Ovary (tissue), 9 donors: Measurements from ENCODE around the gene ELFN1. TPM values are rescaled to one million over a fixed set of nuclear protein-coding genes. Genes with fewer than 3 reads are reported as not detected.

Experiments used
- DNase-seq, 5 donors: peaks; one replicate each; pipeline ENCODE4 v3.0.0-alpha.2; 2019 to 2020
- H3K27ac ChIP-seq, 2 donors: fragments of 200-600 bp; one replicate each; pipeline versions ENCODE4 v1.5.1 to v1.8.0; 2019 to 2022
- H3K27me3 ChIP-seq: fragments of 200-600 bp; one replicate; pipeline ENCODE4 v1.8.0; 2022
- H3K36me3 ChIP-seq: fragments of 200-600 bp; sonication (generic); one replicate; pipeline ENCODE4 v1.5.1; 2019
- H3K4me1 ChIP-seq: one replicate; pipeline ENCODE4 v1.8.1; 2013; ENCODE audit warnings: mild to moderate bottlenecking, moderate library complexity; ENCODE audit not compliant: insufficient read depth
- H3K4me3 ChIP-seq: fragments of 200-600 bp; sonication (generic); one replicate; pipeline ENCODE4 v1.5.1; 2017
- H3K9me3 ChIP-seq, 2 donors: fragments of 200-600 bp in 1 of 2; sonication (generic) in 1 of 2; one replicate each; pipeline versions ENCODE4 v1.5.1 to v1.8.1; 2013 to 2019; ENCODE audit warnings: mild to moderate bottlenecking in 1 of 2, moderate library complexity in 1 of 2
- EP300 ChIP-seq: sonication (generic); formaldehyde crosslinking; IDR thresholded peaks from one replicate; pipeline ENCODE4 v1.6.1; 2017; ENCODE audit warnings: antibody characterized with exemption
- POLR2A ChIP-seq: fragments of 450-650 bp; IDR thresholded peaks from one replicate; pipeline ENCODE4 v1.6.1; 2017; ENCODE audit warnings: antibody characterized with exemption, mild to moderate bottlenecking, moderate library complexity
- WGBS, 3 donors: extraction: QIAGEN DNeasy Blood & Tissue Kit in 1 of 3; methylation state at CpG; one replicate each; pipeline versions ENCODE4 v1.1.5 to v1.1.7; 2013 to 2017; 5-methylcytosine and 5-hydroxymethylcytosine counted together
- intact Hi-C, 4 donors: fragments of 100-400 bp; cut with DNase I; formaldehyde crosslinking; loops; one replicate each; pipeline versions ENCODE4 v1.11.0 to v1.15.1; 2022 to 2023
- polyA plus RNA-seq, 2 donors: library from polyadenylated mRNA; stranded (reverse); fragments of 200-250 nt in 1 of 2; fragments of 350-450 nt in 1 of 2; fragmentation: Illumina TruSeq in 1 of 2; extraction: RNeasy Lipid Tissue Mini Kit (QIAGEN cat#74804) in 1 of 2; gene quantifications; one replicate each; pipeline ENCODE4 v1.2.3, GENCODE V29; 2013 to 2014
- total RNA-seq, 7 donors: library from RNA; depleted of rRNA in 2 of 7; stranded (reverse); fragments of >200 nt in 2 of 7; fragmentation: NEBNext Ultra II Directional in 3 of 7; extraction: Animal tissue kit (Norgen Biotek cat#: 25700) in 3 of 7; gene quantifications; one replicate each; pipeline versions ENCODE4 v1.1.0 to v1.2.4, GENCODE V29; 2016 to 2023
- TF ChIP-seq, protein P1 (sequence below), 3 donors: fragments of 450-650 bp in 2 of 3; fragments of 200-600 bp in 1 of 3; IDR thresholded peaks; one replicate each; pipeline versions ENCODE4 v1.5.1 to v1.8.0; 2016 to 2022; ENCODE audit warnings: antibody characterized with exemption in 3 of 3, mild to moderate bottlenecking in 1 of 3
- donor health status: DM: no; HTN: no; CAD: no; lungs with moderate emphysema.
- donor health status: DM: no; HTN: no; CAD: no.
- donor health status: Bipolar disorder and iron deficiency.
- donor health status: DM: yes; HTN: yes; CAD: no.
- donor health status: DM: no; HTN: no; CAD: no.
- donor health status: DM: yes; HTN: yes; CAD: no.

ELFN1 gene
- total and polyA plus RNA-seq, 9 donors: 0.05 to 1.5 (median 0.60) TPM

DNA sequence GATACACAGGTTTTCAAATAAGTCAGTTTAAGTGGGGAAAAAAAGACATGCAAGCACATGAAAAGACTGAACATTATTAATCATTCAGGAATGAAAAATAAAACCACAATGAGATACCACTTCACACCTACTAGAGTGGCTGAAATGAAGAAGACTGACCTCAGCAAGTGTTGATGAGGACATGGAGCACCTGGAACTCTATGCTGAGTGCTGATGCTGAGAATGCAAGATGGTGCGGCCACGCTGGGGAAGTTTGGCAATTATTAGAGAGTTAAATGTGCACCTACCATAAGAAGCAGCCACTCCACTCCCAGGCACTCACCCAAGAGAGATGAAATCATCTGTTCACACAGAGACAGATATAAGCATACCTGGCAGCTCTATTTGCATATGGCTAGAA lies 32.9 kb upstream of the ELFN1 start:
- TF ChIP-seq, protein P1, sequence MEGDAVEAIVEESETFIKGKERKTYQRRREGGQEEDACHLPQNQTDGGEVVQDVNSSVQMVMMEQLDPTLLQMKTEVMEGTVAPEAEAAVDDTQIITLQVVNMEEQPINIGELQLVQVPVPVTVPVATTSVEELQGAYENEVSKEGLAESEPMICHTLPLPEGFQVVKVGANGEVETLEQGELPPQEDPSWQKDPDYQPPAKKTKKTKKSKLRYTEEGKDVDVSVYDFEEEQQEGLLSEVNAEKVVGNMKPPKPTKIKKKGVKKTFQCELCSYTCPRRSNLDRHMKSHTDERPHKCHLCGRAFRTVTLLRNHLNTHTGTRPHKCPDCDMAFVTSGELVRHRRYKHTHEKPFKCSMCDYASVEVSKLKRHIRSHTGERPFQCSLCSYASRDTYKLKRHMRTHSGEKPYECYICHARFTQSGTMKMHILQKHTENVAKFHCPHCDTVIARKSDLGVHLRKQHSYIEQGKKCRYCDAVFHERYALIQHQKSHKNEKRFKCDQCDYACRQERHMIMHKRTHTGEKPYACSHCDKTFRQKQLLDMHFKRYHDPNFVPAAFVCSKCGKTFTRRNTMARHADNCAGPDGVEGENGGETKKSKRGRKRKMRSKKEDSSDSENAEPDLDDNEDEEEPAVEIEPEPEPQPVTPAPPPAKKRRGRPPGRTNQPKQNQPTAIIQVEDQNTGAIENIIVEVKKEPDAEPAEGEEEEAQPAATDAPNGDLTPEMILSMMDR (IDR thresholded peaks at IDR 0.05): no peak
- TF ChIP-seq POLR2A (no peak), EP300 (no peak)
- Histone ChIP-seq H3K27me3 (no peaks in the 10 kb centered on the region), H3K9me3 (peaks cover 0 to 4% of the 10 kb centered on the region in 2 donors), H3K27ac (no peak overlapping the region), H3K36me3 (no peaks in the 10 kb centered on the region), H3K4me3 (no peak overlapping the region), H3K4me1 (no peaks in the 10 kb centered on the region)
- 91 to 98% (median 92%) methylated on average over 2 of the region's 2 CpGs for WGBS, 3 donors
- DNase-seq: no peak
- intact Hi-C loops: no loop called here

DNA sequence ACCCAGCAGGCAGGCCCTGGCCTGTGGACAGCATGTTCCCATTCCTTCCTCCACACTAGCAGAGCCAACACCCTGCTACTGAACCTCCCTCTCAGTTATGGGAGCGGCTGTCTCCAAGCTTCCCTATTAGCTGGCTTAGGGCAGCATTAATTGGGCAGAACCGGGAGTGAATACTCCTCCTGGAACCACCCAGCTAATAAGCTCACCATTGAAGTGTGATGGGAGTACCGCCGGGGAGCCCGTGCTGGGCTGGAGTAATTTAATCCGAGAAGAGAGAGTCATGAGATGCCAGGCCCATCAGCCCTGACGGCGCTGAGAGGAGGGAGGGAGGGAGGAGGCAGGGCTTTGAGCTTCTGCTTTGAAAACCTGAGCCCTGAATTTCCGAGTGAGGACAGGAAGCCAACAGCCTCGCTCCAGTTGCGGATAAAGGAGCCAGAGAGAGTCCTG lies 31.8 kb upstream of the ELFN1 start:
- intact Hi-C loops: no loop called here
- WGBS, 3 donors: 12 to 20% (median 16%) methylated on average over 11 of the region's 11 CpGs
- TF ChIP-seq POLR2A (no peak), EP300 (no peak)
- TF ChIP-seq, protein P1 (IDR thresholded peaks at IDR 0.05): no peak
- Histone ChIP-seq H3K9me3 (peaks cover 0 to 4% of the 10 kb centered on the region in 2 donors), H3K36me3 (no peaks in the 10 kb centered on the region), H3K4me3 (no peak overlapping the region), H3K27ac (no peak overlapping the region), H3K4me1 (no peaks in the 10 kb centered on the region), H3K27me3 (no peaks in the 10 kb centered on the region)
- DNase-seq: no peak

DNA sequence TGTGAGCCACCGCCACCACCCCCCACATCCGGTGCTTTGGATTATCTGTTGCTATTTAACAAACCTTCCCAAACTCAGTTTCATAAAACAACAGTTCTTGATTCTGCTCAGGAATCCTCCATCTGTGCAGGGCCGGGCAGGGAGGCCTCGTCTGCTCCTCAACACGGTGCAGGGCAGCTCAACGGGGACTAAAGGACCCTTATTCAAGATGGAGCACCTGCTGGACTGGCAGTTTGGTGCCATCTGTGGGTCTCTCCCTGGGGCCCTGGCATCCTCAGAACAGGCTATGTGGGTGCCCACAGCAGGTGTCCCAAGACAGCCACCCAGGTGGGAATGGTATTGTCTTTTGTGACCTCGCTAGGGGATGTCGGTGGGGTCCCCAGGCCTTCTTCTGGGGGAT lies 31.0 kb upstream of the ELFN1 start:
- TF ChIP-seq, protein P1 (IDR thresholded peaks at IDR 0.05): no peak
- no peak for TF ChIP-seq EP300
- TF ChIP-seq POLR2A: no peak
- Histone ChIP-seq H3K4me1 (no peaks in the 10 kb centered on the region), H3K27me3 (no peaks in the 10 kb centered on the region), H3K27ac (no peak overlapping the region), H3K4me3 (no peak overlapping the region), H3K36me3 (no peaks in the 10 kb centered on the region), H3K9me3 (peaks cover 0 to 4% of the 10 kb centered on the region in 2 donors)
- intact Hi-C loops: no loop called here
- no peak for DNase-seq
- WGBS, 3 donors: 80 to 84% (median 81%) methylated on average over 8 of the region's 8 CpGs

DNA sequence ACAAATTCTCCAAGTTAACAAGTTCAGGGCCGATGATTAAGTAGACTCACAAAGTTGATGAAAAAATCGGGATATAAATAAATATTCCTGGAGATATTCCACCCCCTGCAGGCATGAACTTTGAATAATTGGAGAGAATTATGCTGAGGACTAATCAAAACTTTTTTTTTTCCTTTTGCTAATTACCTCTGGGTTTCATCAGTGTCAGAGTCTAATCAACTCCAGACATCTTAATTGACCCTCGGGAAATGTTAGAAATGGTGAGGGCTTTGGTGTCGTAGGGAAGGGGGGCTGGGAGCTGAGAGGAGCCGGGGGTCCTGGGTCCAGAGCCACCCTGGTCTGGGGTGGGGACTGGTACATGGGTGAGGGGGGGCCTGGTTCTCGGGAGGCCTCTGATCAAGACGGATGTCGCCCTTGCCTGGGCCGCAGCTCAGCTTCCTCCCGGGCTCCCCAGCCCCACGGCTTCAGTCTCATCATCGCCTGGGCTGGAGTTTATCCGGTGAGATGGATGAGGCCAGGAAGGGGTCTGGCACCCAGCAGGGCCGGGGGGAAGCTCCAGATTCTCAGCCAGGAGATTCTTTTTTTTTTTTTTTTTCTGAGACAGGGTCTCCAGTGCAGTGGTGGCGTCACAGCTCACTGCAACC lies 30.4 kb upstream of the ELFN1 start:
- DNase-seq: no peak
- Histone ChIP-seq H3K27ac (no peak overlapping the region), H3K36me3 (no peaks in the 10 kb centered on the region), H3K27me3 (no peaks in the 10 kb centered on the region), H3K9me3 (peaks cover 0 to under 1% of the 10 kb centered on the region in 2 donors), H3K4me3 (no peak overlapping the region), H3K4me1 (no peaks in the 10 kb centered on the region)
- WGBS, 3 donors: 46 to 56% (median 50%) methylated on average over 15 of the region's 15 CpGs
- TF ChIP-seq EP300 (no peak), POLR2A (no peak)
- TF ChIP-seq, protein P1 (IDR thresholded peaks at IDR 0.05): no peak
- intact Hi-C loops: no loop called here
